Measurements from ENCODE around the gene PCGF6.

GRCh38 chr10:103276896-103277712 lies 73.8 kb downstream of the PCGF6 start, which contains the start of gene INA:
- no peak for TF ChIP-seq CTCF (IDR thresholded peaks at IDR 0.05; ENCODE audit: low read length)
- TF ChIP-seq EZH2 (IDR thresholded peaks at IDR 0.05; ENCODE audit: borderline replicate concordance, low read length): no peak
